Endodermal cell (in vitro differentiated cells): Measurements from ENCODE around the gene TRAF7. TPM values are rescaled to one million over a fixed set of nuclear protein-coding genes. Genes with fewer than 3 reads are reported as not detected.
A peak's percentile ranks its signal among the peaks of the same experiment; 100 is the strongest.

Source experiments
- DNase-seq: peaks from one replicate; pipeline ENCODE4 v3.0.0-alpha.2; 2017
- H3K27ac ChIP-seq: 2 replicates; pipeline ENCODE4 v1.5.1; 2013; ENCODE audit warnings: mild to moderate bottlenecking, low read depth, low read length, moderate library complexity
- H3K27me3 ChIP-seq: 2 replicates; pipeline ENCODE4 v1.6.1; 2013; ENCODE audit warnings: mild to moderate bottlenecking, low read length, moderate library complexity; ENCODE audit not compliant: insufficient read depth, control insufficient read depth, poor library complexity, severe bottlenecking
- H3K36me3 ChIP-seq: 2 replicates; pipeline ENCODE4 v1.7.0; 2013; ENCODE audit warnings: mild to moderate bottlenecking, low read length, moderate library complexity; ENCODE audit not compliant: control insufficient read depth, insufficient read depth
- H3K4me1 ChIP-seq: one replicate; pipeline ENCODE4 v1.7.0; 2013; ENCODE audit warnings: low read length; ENCODE audit not compliant: control insufficient read depth, insufficient read depth
- H3K4me3 ChIP-seq: 2 replicates; pipeline ENCODE4 v1.5.1; 2013; ENCODE audit warnings: mild to moderate bottlenecking, low read length, moderate library complexity
- H3K9ac ChIP-seq: 2 replicates; pipeline ENCODE4 v1.6.1; 2013; ENCODE audit warnings: mild to moderate bottlenecking, low read length, moderate library complexity; ENCODE audit not compliant: poor library complexity, severe bottlenecking; ENCODE audit errors: extremely low read depth
- H3K9me3 ChIP-seq: 2 replicates; pipeline ENCODE4 v1.6.1; 2013; ENCODE audit warnings: mild to moderate bottlenecking, low read length, moderate library complexity; ENCODE audit not compliant: control insufficient read depth
- H3K27ac Mint-ChIP-seq: 2 replicates; pipeline ENCODE4 v1.8.0; 2020; ENCODE audit warnings: mixed read lengths
- H3K27me3 Mint-ChIP-seq: 2 replicates; pipeline ENCODE4 v1.8.0; 2021; ENCODE audit warnings: mild to moderate bottlenecking, mixed read lengths; ENCODE audit not compliant: insufficient read depth
- H3K36me3 Mint-ChIP-seq: 2 replicates; pipeline ENCODE4 v1.8.0; 2020; ENCODE audit warnings: low read depth, mixed read lengths
- H3K4me1 Mint-ChIP-seq: 2 replicates; pipeline ENCODE4 v1.8.0; 2020; ENCODE audit warnings: mixed read lengths
- H3K4me3 Mint-ChIP-seq: 2 replicates; pipeline ENCODE4 v1.8.0; 2020; ENCODE audit warnings: mild to moderate bottlenecking, moderate library complexity, mixed read lengths
- H3K9me3 Mint-ChIP-seq: 2 replicates; pipeline ENCODE4 v1.8.0; 2020; ENCODE audit warnings: mild to moderate bottlenecking, mixed read lengths
- CTCF ChIP-seq: fragments of 200-600 bp; sonication (generic); conservative IDR thresholded peaks from 2 replicates; pipeline ENCODE4 v1.5.0; 2021; ENCODE audit warnings: antibody characterized with exemption, mild to moderate bottlenecking
- WGBS, 2 experiments: methylation state at CpG; one replicate each; pipeline versions ENCODE4 v1.1.5 to v1.1.7; 2013; ENCODE audit warnings: missing lambda C conversion rate in 2 of 2, mixed read lengths in 1 of 2; ENCODE audit not compliant: insufficient coverage in 1 of 2, insufficient read length in 1 of 2; 5-methylcytosine and 5-hydroxymethylcytosine counted together
- total RNA-seq, 2 donors: library from RNA; stranded (reverse); fragmentation: NEBNext Ultra II Directional in 1 of 2; extraction: Animal tissue kit (Norgen Biotek cat#: 25700) in 1 of 2; gene quantifications; 2 replicates in 1 of 2; 3 replicates in 1 of 2; pipeline ENCODE4 v1.2.1, GENCODE V29; 2021

TRAF7 gene
- total RNA-seq, 2 donors from 2014 or later, result 108 to 110 TPM

GRCh38 chr16:2212362-2213324 is 57.1 kb downstream of the TRAF7 start:
- Histone ChIP-seq H3K27ac (no peak overlapping the region), H3K9ac (peak overlapping the region; percentile 44), H3K27me3 (no peaks in the 10 kb centered on the region), H3K36me3 (peaks cover 30% of the 10 kb centered on the region), H3K9me3 (no peaks in the 10 kb centered on the region), H3K4me1 (peaks cover 3% of the 10 kb centered on the region), H3K4me3 (peak overlapping the region; percentile 86)
- 89% methylated on average over 15 to 19 of the region's 19 CpGs for WGBS, 2 experiments
- peak overlapping the region; percentile 65 for H3K4me3 Mint-ChIP-seq
- TF ChIP-seq CTCF, result no peak
- DNase-seq, result no peak
- H3K27me3 Mint-ChIP-seq, result no peaks in the 10 kb centered on the region
- H3K4me1 Mint-ChIP-seq, result peaks cover 12% of the 10 kb centered on the region
- H3K27ac Mint-ChIP-seq, result peak overlapping the region; percentile 44
- H3K36me3 Mint-ChIP-seq, result peaks cover 22% of the 10 kb centered on the region
- H3K9me3 Mint-ChIP-seq, result no peaks in the 10 kb centered on the region

GRCh38 chr16:2213817-2214718 is 58.5 kb downstream of the TRAF7 start:
- Histone ChIP-seq H3K4me1 (peaks cover 3% of the 10 kb centered on the region), H3K4me3 (peak overlapping the region; percentile 86), H3K9me3 (no peaks in the 10 kb centered on the region), H3K36me3 (peaks cover 17% of the 10 kb centered on the region), H3K27me3 (no peaks in the 10 kb centered on the region), H3K27ac (peak overlapping the region; percentile 57), H3K9ac (peak overlapping the region; percentile 78)
- Mint-ChIP-seq H3K27ac (no peak overlapping the region), H3K4me1 (peaks cover 12% of the 10 kb centered on the region), H3K27me3 (no peaks in the 10 kb centered on the region), H3K4me3 (peak overlapping the region; percentile 71), H3K36me3 (peaks cover 12% of the 10 kb centered on the region), H3K9me3 (no peaks in the 10 kb centered on the region)
- DNase-seq, result no peak
- WGBS, 2 experiments, result 1% methylated on average over 33 to 98 of the region's 98 CpGs
- peak; percentile 45 for TF ChIP-seq CTCF

GRCh38 chr16:2214719-2214968 is 59.1 kb downstream of the TRAF7 start, which contains the start of gene PGP:
PGP (minus strand) TSS chr16:2214840; CDS start chr16:2214777, 63 bp downstream.
- Histone ChIP-seq H3K4me1 (peaks cover 3% of the 10 kb centered on the region), H3K4me3 (peak within 1 kb of the TSS; percentile 86), H3K27ac (peak within 1 kb of the TSS; percentile 87), H3K9me3 (no peaks in the 10 kb centered on the region), H3K9ac (peak within 1 kb of the TSS; percentile 91), H3K36me3 (peaks cover 17% of the 10 kb centered on the region), H3K27me3 (no peaks in the 10 kb centered on the region)
- Mint-ChIP-seq H3K4me3 (peak within 1 kb of the TSS; percentile 71), H3K36me3 (peaks cover 12% of the 10 kb centered on the region), H3K4me1 (peaks cover 12% of the 10 kb centered on the region), H3K27me3 (no peaks in the 10 kb centered on the region), H3K9me3 (no peaks in the 10 kb centered on the region), H3K27ac (peak within 1 kb of the TSS; percentile 99)
- DNase-seq, result no peak
- WGBS, 2 experiments, result 0% methylated on average over 1 to 48 of the region's 48 CpGs
- no peak for TF ChIP-seq CTCF
